Measurements from ENCODE around the gene ZDHHC3.

DNA sequence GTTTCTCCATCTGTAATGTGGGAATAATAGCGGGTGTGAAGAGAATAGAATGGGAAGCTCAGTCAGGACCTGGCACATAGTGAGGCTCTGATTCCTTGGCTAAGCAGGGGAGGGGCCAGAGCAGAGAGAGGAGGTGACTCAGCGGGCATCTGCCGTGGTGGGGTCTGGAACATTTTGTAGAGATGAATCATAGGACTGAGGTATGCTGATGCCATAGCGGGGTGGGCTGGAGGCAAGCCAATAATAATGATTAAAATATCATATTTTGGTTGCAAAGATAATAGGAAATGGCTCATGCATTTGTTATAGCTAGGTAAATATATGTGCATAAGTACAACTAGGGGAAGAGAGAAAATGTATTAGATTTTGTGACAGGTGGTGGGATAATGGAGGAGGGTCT is 90.4 kb downstream of the ZDHHC3 start:
- TF ChIP-seq, protein P1, sequence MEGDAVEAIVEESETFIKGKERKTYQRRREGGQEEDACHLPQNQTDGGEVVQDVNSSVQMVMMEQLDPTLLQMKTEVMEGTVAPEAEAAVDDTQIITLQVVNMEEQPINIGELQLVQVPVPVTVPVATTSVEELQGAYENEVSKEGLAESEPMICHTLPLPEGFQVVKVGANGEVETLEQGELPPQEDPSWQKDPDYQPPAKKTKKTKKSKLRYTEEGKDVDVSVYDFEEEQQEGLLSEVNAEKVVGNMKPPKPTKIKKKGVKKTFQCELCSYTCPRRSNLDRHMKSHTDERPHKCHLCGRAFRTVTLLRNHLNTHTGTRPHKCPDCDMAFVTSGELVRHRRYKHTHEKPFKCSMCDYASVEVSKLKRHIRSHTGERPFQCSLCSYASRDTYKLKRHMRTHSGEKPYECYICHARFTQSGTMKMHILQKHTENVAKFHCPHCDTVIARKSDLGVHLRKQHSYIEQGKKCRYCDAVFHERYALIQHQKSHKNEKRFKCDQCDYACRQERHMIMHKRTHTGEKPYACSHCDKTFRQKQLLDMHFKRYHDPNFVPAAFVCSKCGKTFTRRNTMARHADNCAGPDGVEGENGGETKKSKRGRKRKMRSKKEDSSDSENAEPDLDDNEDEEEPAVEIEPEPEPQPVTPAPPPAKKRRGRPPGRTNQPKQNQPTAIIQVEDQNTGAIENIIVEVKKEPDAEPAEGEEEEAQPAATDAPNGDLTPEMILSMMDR (IDR thresholded peaks at IDR 0.05; ENCODE audit: poor library complexity) = no peak
- TF ChIP-seq EZH2 (IDR thresholded peaks at IDR 0.05; ENCODE audit: borderline replicate concordance) (no peak), EZH2phosphoT487 (IDR thresholded peaks at IDR 0.05; ENCODE audit: low read depth, severe bottlenecking, unreplicated experiment) (no peak)

Measured in hepatocyte (in vitro differentiated cells).